Right kidney (tissue), 1 donor: ENCODE results near the gene SNCB.

Source experiments
- DNase-seq: peaks from one replicate; pipeline ENCODE4 v3.0.0-alpha.2; 2016

SNCB gene

DNA sequence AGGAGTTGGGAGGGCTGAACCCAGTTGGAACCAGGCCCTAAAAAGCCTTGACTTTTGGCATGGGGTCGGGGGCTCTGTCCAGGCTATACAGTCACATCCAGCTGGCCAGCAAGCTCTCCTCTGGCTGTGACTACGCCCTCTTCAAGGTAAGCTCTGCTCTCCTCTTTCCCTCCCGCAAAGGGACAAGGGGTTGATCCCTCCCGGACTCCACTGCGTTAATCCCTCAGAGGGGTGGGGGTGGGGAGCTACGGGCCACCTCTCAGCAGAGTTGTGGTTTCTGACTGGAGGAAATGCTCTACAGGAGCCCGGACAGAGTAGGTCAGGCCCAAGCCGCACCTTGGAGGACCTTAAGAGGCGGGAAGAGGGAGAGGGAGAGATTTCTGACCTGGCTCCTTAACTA lies 14.0 kb upstream of the SNCB start:
- DNase-seq: no peak

DNA sequence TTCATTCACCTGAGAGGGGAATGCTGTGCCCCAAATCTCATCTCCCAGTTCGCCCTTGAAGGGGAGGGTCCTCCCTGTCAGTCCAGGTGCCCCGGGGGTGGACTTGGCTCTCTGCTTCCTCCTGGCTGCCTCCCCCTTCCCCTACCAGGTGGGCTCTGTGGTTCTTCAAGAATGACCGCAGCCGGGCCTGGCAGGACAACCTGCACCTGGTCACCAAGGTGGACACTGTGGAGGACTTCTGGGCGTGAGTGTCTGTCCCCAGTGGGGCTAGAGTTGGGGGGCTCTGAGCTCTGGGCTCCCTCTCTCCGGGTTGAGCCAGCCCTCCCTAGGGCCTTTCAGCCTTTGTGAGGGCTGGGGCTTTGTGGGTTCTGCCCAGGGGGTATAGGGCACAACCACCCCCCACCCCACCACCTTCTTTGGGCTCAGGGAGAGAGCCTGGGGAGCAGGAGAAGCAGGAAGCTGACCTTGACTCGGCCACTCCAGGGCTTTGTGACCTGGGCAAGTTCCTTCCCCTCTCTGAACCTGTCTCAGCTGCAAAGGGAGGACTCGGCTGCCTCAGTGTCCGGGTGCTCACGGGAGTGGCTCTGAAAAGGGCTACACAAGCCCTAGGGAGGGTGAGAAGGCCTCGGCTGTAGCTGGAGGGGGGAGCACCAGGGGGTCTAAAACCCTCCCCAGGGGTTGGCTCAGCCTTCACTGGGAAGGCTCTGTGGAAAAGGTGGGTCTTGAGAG lies 13.3 kb upstream of the SNCB start:
- DNase-seq: no peak

DNA sequence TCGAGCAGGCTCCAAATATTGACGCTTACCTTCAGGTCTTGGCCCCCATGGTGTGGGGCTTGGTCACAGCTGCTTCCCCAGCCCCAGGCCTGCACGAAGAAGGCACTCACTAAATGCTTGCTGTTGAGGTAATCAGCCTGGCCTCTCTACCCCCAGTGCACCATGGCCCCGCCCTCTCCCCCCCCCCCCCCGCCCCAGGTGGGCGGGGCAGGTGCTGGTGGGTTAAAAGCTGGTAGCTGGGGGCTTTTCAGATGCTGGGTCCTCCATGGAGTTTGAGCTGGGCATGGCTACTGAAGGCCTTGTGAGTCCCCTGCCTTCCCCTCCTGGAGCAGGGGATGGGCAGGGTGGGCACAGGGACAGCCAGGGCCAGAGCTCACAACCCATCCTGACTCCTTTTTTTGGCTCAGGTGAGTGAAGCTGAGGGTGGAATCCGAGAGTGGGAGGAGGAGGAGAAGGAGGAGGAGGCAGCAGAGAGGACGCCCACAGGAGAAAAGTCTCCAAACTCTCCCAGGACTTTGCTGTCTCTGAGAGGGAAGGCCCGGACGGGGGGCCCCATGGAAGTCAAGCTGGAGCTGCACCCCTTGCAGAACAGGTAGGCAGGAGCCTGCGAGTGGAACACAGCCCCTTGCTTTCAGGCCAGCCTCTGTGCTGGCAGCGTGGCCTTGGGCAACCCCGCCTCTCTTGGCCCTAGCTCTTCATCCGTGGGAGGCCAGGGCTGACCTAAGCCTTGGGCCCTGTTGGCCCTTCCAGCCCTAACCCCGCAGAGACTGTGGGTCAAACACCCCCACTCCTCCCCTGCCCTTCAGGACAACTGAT lies 12.5 kb upstream of the SNCB start:
- no peak for DNase-seq

DNA sequence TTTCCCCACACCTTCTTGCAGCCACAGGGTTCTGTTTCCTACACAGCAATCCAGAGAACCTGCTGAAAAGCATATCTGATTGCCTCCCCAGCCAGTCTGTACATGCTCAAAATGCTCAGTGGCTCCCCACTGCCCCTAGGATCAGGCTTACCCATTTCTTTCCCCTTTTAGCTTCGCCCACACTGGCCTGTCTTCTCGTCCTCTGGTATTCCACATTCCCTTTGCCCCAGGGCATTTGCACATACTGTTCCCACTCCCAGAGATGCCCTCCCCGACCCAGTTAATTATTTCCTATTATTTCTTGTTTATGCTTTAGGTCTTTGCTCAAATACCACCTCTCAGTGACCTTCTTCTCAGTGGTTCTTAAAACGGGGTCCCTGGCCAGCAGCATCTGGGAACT lies 10.3 kb upstream of the SNCB start:
- DNase-seq: no peak

DNA sequence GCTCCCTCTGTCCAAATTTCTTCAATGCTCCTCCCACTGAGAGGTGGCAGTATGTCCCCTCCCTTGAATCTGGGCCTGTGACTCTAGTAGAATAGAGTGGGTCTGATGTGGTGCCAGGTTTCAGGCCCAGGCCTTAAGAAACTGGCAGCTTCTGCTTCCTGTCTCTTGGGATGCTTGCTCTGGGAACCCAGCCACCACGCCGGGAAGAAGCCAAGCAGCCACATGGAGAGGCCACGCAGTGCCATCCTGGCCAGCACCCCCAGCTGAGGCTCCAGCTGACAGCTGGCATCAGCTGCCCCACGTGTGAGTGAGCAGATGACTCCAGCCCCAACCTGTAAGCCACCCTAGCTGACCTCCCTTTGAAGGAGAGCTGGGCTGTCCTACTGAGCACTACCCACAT lies 9.6 kb upstream of the SNCB start:
- DNase-seq: no peak

DNA sequence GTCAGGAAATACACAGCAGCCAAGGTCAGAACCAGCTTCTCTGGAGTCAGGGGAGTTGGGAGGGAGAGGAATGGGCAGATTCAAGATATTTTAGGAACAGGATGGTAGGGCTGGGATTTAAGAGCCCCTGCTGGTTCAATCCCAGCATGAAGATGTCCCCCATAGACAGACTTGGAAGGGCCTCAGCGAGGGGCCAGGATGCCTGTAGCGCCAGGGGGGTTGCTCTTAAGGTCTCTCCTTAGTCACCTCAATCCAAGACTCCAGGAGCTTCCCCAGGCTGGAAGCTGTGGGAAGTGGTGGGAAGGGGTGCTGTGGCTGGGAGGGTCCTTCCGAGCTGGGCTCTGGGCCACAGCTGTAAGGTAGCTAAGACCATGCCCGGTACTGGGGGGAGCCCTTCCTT lies 8.9 kb upstream of the SNCB start:
- DNase-seq: no peak

DNA sequence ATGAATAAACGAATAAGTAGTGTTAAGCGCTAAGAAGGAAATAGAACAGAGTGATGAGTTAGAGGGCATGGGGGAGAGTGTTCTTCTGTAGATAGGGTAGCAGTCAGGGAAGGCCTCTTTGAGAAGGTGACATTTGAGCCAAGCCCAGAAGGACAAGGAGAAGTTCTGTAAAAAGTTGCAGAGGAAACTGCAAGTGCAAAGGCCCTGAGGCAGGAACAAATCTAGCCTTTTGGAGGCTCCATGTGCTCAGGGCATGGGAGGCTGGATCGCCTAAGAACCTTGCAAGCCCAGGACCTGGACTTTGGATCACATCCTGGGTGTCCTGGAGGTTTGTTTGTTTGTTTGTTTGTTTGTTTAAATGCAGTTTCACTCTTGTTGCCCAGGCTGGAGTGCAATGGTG lies 8.1 kb upstream of the SNCB start:
- DNase-seq: no peak

DNA sequence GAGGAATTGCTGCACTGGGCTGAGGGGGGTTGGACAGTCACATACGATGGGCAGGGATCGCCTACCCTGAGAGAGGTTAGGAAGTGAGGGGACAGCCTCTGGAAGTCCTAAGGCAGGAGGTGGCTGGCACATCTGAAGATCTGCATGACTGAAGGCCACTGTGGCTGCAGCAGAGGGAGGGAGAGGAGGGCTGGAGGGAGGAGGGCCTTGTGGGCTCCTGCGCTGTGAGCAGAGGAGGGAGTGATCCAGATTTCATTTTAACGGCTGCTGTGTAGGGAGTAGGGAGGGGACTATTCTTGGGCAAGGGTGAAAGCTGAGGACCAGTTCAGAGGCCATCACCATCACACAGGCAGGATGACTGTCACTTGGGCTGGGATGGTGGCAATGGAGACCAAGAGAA lies 7.2 kb upstream of the SNCB start:
- no peak for DNase-seq

DNA sequence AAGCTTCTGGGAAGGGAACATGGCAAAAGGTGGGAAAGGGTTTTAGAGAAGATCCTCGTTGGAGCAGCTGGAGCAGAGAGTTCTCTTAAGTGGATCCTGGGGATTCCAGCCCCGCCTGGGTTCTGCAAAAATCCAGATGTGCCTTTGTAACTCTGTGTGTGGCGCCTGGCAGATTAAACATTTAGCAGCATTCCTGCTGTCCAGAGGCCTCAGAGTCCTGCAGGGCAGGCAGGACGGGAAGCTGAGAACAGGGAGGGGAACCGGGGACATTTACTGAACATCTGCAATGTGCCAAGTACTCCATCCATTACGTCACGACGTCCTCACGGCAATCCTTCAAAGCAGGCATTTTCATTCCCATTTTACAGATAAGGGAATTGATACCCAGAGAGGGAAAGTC lies 6.1 kb upstream of the SNCB start:
- no peak for DNase-seq

DNA sequence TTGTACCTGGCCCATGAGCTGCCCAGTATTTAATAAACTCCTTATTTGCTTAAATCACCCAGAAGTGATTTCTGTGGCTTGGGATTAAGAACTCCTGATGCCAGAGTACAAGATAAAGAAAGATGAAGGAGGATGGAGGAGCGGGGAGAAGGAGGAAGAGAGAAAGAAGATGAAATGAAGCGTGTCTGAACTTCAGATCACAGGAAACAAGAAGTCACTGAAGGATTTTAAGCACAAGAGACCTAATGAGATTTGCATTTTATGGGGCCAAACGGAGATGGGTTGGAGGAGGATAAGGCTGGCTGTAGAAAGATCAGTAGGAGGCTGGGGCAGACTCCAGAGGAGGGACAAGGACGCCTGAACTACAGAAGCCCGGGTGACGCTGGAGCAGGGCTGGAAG lies 3.3 kb upstream of the SNCB start:
- no peak for DNase-seq

DNA sequence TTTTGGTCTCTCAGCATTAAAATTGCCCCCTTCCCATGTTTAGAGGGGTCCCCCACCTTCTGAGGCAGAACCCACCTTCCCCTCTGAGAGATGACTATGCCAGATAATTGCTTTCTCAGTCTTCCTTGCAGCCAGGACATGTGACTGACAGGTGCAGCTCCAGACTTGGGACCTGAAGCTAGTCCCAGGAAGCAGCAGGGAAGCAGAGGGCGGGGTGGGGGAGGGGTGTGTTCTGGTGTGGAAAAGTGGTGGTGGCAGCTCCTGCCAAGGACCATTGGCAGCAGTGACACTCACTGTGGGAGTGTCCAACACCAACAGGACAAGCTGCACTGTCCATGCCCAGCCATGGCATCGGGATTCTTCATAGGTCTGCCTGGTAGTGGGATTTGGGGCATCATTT lies 2.4 kb upstream of the SNCB start:
- no peak for DNase-seq

DNA sequence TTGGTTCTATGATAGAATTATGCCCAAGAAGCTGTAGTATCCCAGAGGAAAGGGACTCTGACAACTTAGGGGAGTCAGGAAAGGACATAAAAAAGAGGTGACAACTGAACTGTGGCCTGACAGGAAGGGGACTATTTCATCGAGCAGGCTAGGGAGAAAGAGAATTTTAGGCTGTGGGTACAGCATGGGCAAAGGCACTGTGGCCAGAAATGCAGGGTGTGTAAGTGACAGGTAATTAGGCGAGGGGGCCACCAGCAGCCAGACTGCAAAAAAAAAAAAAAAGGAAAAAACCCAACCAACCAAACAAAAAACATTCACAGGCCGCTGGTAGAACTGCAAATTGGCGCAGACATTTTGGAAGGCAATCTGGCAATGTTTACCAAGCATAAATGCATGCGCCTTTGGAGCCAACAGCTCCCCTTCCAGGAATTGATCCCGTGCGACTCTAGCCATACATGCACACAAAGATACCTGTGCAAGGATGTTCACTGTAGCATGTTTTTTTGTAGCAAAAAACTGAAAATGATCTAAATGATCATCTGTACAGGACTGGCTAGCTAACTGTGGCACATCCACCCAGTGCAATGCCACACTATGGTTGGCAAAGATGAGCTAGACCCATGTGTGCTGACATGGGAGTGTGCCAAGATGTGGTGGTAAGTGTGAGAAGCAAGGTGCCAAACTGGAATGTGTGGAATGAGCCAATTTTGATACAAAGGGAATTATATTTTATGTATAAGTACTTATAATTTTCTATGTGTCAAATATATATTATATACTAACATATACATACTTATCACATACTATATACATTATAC lies 1.3 kb upstream of the SNCB start:
- no peak for DNase-seq

DNA sequence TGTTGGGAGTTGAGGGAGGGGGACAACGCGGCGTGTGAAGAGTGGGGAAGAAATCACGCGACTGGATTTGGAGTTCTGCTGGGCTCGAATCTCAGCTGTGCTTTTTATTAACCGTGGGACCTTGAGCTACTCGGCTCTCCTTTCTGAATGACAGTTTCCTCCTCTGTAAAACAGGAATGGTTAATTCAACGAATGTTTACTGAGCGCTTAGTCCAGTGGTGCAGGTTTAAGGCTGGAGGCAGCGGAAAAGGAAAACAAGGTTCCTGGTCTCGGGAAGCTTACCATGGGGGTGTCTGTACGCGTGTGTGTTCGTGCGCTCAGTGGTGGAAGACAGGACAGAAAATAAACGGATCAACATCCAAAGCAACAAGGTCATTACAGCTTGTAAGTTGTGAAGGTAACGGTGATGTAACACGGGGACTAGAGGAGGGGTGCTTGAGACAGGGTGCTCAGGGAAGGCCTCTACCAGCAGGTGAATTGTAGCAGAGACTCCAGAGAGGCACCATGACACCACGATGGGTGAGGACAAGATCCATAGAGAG lies 418 bp upstream of the SNCB start:
- no peak for DNase-seq

DNA sequence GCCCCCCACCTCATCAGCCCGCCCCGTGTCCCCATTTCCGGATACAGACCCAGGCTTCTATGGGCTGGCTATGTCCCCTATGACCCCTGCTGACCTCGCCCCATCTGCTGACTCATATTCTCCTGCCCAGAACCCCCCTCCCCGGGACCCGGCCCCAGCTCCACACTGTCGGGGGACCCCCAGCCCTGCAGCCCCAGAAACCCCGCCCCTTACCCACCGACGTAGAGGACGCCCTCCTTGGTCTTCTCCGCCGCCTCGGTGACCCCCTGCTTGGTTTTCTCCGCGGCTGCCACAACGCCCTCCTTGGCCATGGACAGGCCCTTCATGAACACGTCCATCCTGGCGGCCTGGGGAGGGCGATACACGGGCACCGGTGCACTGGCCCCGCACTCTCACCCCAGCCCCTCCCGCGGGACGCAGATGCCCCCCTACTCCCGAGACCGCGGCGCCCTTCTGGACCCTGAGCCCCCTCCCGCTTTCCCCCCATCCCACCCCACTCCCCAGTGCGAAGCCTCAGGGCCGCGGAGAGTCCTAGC lies 949 bp downstream of the SNCB start:
- DNase-seq: no peak

DNA sequence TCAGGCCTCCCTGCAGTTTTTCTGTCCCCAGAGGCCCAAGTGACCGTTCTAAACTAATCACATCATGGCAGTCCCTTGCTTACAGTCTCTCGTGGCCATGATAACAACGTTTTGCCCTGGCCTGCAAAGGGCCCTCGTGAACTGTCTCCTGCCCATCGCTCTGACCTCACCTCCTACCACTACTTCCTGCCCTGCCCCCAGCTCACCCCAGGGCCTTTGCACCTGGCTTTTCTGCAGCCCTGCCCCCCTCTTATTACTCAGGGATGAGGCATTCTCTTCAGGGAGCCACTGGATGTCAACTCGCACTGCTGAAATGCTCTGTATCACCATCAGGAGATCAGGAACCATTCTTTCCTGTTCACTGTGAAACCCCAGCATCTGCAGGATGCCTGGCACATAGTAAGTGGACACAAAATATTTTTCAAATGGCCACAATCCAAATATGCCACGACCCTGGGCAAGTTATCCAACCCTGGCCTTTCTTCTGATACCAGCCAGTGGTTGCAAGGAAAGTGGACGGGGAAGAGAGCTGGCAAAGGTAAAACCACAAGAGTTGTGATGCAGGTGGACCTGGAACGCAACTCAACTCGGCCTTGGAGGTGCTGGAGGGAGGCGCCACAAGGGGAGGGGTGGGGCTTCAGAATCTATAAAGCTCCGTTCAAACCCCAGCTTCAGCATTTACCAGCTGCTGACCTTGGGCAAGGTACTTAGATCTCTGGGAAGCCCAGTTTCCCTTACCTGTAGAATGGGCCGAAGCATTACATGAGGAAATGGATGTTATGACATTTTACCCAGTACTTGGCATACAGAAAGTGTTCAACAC lies 1.7 kb downstream of the SNCB start:
- no peak for DNase-seq

DNA sequence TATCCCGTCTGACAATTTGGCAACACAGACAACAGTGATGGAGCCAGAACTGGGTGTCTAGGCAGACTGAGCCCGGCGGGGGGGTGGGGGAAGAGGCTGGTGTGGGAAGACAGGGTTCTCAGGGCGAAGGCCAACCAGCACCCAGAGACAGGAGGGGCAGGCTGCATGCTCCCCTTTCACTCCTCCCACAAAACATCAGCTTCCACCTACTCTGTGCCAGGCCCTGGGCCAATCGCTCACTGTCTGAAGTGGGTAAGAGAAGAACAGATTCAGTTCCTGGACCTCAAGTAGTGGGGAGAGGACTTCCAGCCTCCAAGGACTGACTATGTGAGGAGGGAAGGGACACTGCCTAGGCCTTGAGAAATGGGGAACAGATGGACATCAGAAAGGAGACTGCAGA lies 2.8 kb downstream of the SNCB start:
- no peak for DNase-seq

DNA sequence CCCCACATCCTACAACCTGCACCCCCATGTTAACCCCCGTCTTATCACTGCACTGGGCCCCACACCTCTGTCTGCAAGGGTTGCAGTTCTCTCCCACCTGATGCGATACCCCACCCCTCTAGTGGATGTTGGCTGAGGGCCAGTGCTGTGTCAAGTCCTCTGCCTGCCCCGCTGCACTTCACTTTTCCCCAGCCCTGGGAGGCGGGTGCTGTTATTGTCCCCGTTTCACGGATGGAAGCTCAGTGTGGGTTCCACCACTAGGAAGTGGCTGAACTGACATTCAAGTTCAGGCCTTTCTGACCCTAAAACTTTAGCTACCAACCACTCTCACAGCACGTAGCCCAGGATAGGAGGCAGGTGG lies 3.5 kb downstream of the SNCB start:
- DNase-seq: no peak

DNA sequence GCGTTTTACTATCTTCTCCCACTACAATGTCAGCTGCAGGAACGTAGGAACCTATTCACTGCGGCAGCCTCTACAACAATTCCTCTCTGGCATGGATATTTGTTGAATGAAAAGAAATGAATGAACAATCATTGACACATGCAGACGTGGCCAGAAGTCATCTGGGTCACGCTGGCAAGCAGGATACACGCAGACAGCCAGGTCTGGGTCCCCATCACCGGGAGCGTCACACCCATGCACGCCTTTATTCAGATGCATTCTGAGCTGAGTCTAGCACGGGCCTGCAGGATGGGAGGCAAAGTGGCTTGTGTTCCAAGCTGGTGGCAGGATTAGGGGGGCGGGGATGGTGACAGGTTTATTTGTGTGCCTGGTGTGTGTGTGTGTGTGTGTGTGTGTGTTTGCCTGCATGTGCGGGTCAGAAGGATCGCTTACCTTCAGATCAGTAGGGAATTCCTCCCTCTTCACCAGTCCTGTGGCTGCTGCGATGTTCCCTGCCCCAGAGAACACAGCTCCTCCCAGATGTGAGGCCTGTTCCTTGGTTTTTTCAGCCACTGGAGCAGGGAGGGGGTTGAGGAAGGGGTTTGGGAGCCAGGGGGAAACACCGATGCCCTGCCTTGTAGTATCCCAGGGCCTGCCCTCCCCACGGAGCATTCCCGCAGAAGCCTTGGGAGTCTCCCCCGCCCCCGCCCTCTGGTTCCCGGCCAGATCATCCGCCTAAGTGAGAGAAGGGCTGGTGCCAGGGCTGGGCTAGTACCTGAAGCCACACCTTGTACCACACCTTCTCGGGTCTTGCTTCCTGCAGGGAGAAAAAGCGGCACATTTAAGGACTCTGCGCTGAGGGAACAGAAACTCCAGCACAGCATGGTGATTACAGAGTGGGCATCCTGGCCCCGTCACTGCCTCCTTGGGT lies 4.1 kb downstream of the SNCB start:
- DNase-seq: no peak

DNA sequence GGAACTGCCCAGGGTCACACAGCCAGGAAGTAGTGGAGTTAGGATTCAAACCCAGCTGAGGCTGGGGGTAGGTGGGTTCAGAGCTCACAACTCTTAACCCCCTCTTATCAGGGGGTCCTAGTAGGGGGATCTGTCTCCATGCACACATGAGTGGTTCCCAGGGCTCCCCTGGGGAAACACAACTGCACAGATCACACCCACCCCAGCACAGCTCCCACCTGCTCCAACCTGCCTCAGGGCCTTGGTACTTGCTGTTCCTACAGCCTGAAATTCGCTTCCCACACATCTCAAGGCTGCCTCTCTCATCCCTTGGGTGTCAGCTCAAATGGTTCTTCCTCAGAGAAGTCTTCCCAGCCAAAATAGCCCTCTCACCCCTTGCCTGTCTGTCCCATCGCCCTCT lies 4.8 kb downstream of the SNCB start:
- no peak for DNase-seq

DNA sequence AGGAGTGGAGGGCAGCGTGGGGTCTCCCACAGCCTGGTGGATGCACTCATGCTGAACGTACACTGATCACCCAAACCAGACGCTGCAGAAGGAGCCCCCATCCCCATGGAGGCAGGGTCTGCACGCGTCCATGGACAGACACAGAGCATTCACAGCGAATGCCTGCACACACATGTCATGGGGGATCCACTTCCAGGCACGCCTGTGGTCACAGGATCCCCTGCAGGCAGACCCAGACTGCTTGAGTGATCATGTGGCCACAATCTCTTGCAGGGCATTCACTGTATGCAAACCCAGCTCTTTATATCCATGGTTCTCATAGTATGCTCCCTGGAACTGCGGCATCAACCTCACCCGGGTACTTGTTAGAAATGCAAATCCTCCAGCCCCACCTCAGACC lies 5.4 kb downstream of the SNCB start:
- no peak for DNase-seq

DNA sequence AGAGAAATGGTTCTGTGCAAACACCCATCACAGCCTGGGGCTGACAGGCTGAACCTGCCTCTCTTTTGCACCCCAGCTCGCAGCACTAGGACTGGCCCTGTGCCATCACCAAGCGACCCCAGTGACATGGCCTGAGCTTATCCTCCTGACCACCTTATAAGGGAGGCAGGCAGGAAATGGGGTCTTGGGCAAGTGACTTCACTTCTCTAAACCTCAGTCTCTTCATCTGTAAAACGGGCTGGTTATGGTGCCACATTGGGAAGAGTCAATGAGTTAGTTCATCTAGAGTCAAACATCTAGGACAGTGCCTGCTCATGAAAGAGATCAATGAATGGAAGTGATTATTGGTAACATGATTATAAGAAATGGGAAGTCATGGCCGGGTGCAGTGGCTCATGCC lies 6.2 kb downstream of the SNCB start:
- no peak for DNase-seq
